Activated CD8-positive, alpha-beta memory T cell treated with anti-CD3 and anti-CD28 coated beads, Interleukin-2, amount 50 U/mL, for 4 hours (primary cell): ENCODE measurements around the gene OR10G8.
"Not testable (repeated sequence)": the region's sequence is repeated elsewhere in the genome, so short reads cannot be mapped to it uniquely, and the experiment has no call there.

Source experiments
- DNase-seq: peaks from one replicate; pipeline ENCODE4 v3.0.0-alpha.2; 2020

The OR10G8 gene

GRCh38 chr11:124026498-124026897, at the start of gene OR10G8:
TSS of gene OR10G8 (plus strand) at chr11:124026798. CDS start at chr11:124029623, 2,825 bp downstream.
- no peak for DNase-seq

- no peak for DNase-seq
These were observed 48.8 kb upstream of the OR10G8 start, which contains the start of gene OR10S1 for GRCh38 chr11:123977731-123978347. TSS of gene OR10S1 (minus strand) at chr11:123977781. CDS start at chr11:123977664, 117 bp downstream.

- no peak for DNase-seq
These were observed 47.3 kb upstream of the OR10G8 start for GRCh38 chr11:123979311-123979710.

- DNase-seq, result no peak
These were observed 31.5 kb upstream of the OR10G8 start, which contains the start of gene OR10G6 for GRCh38 chr11:123995119-123995518. TSS of gene OR10G6 (minus strand) at chr11:123995161. CDS start at chr11:123995161, 0 bp downstream.

GRCh38 chr11:124012697-124013096, 13.9 kb upstream of the OR10G8 start, which contains the start of gene OR10G4:
TSS of gene OR10G4 (plus strand) at chr11:124012997. CDS start at chr11:124015575, 2,578 bp downstream.
- no peak for DNase-seq

GRCh38 chr11:124015837-124016236, 10.8 kb upstream of the OR10G8 start:
- not testable (repeated sequence) for DNase-seq

GRCh38 chr11:124036666-124037065, 10.1 kb downstream of the OR10G8 start:
- DNase-seq, result no peak

- no peak for DNase-seq
These were observed 13.0 kb downstream of the OR10G8 start for GRCh38 chr11:124039557-124039956.

GRCh38 chr11:124041254-124041653, 14.7 kb downstream of the OR10G8 start, which contains the start of gene OR10G7:
TSS of gene OR10G7 (minus strand) at chr11:124041325. CDS start at chr11:124039001, 2,324 bp downstream.
- no peak for DNase-seq

- DNase-seq, result no peak
These were observed 16.8 kb downstream of the OR10G8 start for GRCh38 chr11:124043420-124043819.

- no peak for DNase-seq
These were observed 24.1 kb downstream of the OR10G8 start for GRCh38 chr11:124050748-124051147.

GRCh38 chr11:124052966-124053365, 26.4 kb downstream of the OR10G8 start:
- no peak for DNase-seq

GRCh38 chr11:124068601-124069110, 42.1 kb downstream of the OR10G8 start:
- no peak for DNase-seq

GRCh38 chr11:124069429-124070401, 43.1 kb downstream of the OR10G8 start:
- peak; percentile 28 for DNase-seq

- DNase-seq, result peak; percentile 60
These were observed 44.5 kb downstream of the OR10G8 start for GRCh38 chr11:124070915-124071622.

GRCh38 chr11:124071623-124071948, 45.0 kb downstream of the OR10G8 start:
- no peak for DNase-seq

GRCh38 chr11:124072147-124072546, 45.5 kb downstream of the OR10G8 start:
- DNase-seq, result no peak

- DNase-seq, result no peak
These were observed 48.0 kb downstream of the OR10G8 start for GRCh38 chr11:124074554-124074953.

GRCh38 chr11:124075492-124075840, 48.9 kb downstream of the OR10G8 start:
- DNase-seq, result no peak

- peak; percentile 19 for DNase-seq
These were observed 49.4 kb downstream of the OR10G8 start for GRCh38 chr11:124075841-124076651.

GRCh38 chr11:124077266-124077665, 50.7 kb downstream of the OR10G8 start:
- DNase-seq, result no peak

- DNase-seq, result no peak
These were observed 52.0 kb downstream of the OR10G8 start for GRCh38 chr11:124078591-124078990.
